ENCODE measurements around the gene MYO7A.

GRCh38 chr11:77233011-77233410 is 105.0 kb downstream of the MYO7A start:
- TF ChIP-seq REST (IDR thresholded peaks at IDR 0.05; ENCODE audit: unreplicated experiment) = no peak
- no peak for TF ChIP-seq CTCF (conservative IDR thresholded peaks at IDR 0.05; ENCODE audit: low read depth in 2 of 2)
- no peak for TF ChIP-seq POLR2AphosphoS5 (IDR thresholded peaks at IDR 0.05; ENCODE audit: low read depth)
- no peak for TF ChIP-seq NANOG (IDR thresholded peaks at IDR 0.05; ENCODE audit: borderline replicate concordance)
- no peak for TF ChIP-seq ZNF114 (CRISPR knock-in tag; IDR thresholded peaks at IDR 0.05)
- no peak for TF ChIP-seq EZH2 (IDR thresholded peaks at IDR 0.05; ENCODE audit: low read depth, unreplicated experiment)
- TF ChIP-seq ZNF462 (CRISPR knock-in tag; IDR thresholded peaks at IDR 0.05) = no peak
- TF ChIP-seq ETS1 (IDR thresholded peaks at IDR 0.05) = no peak
- no peak for TF ChIP-seq EZH2phosphoT487 (IDR thresholded peaks at IDR 0.05; ENCODE audit: unreplicated experiment)
- TF ChIP-seq JUNB (IDR thresholded peaks at IDR 0.05; ENCODE audit: unreplicated experiment) = no peak
